NOMO-1 treated with dmso at 0.1 percent for 144 hours (cell line): ENCODE results near the gene BCCIP.

Experiments used
- DNase-seq: peaks from one replicate; lab custom pipeline; 2025; ENCODE audit not compliant: unreplicated experiment; lab: John Stamatoyannopoulos, UW

BCCIP gene

DNA sequence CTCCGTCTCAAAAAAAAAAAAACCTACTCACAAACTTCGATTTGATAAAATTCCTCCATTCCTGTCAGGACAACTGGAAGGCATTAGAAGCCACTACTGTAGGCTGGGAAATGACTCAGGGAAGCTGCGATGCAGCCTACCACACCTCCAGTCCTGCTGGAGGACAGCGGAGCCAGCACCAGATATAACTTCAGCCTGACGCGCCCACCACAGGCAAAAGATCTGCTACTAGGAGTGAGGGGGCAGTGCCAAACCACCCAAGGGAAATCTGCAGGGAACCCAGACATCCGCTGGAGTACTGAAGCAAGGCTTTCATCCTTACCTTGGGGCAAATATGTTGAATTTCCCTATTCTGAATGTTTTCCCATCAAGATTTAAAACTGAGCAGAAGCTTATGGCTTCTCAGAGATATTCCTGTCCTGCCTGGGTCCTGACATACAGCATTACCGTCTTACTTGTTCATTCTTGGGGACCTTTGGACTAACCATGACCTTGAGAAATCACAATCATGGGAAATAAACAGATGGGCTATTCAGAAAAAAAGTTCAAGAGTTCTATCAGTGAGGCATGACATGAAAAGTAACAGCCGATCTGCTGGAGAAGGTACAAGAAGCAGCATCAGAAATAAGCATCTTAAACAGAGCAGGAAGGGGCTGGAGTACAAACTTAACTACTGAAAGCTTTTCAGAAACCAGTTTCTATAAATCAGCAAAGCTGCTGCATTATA, 20.4 kb downstream of the BCCIP start:
- DNase-seq = no peak

DNA sequence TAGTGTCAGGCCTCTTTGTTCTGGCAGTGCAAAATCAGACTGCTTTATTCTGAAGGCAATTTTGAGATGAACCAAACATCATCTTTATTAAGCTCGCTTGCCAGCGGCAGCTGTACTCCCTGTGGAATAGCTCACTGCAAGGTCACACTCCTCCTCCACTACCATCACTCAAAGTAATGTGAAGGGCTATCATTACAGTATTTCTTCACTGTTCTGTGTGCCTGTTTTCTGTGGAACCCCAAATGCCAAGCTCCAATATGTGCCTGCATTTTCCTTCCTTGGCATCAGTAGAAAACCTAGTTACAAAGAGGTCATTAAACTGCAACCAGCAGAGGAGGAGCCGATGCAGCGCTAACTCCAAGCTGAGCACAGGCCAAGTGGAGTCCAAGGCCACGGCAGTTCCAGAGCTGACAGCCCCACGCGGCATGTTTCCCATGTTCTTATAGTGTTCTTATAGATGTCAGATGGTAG, 21.4 kb downstream of the BCCIP start:
- DNase-seq = no peak

DNA sequence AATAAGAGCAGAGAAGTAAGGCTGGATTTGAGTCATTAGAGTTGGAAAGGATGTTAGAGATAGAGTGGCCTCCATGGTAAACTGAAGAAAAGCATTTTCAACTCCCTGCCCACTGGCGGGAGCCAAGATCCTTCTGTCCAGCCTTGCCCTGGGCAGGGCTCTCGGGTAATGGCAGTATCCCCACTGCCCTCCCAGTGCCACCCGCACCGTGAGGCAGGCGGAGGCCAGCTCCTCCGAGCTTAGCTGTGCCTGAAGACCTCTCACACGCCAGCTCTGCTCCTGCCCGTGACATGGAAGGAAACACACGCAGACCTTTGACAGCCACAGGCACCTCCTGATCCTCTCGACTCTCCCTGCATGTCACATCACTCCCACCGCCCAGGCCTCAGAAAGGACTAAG, 22.3 kb downstream of the BCCIP start:
- DNase-seq = no peak

DNA sequence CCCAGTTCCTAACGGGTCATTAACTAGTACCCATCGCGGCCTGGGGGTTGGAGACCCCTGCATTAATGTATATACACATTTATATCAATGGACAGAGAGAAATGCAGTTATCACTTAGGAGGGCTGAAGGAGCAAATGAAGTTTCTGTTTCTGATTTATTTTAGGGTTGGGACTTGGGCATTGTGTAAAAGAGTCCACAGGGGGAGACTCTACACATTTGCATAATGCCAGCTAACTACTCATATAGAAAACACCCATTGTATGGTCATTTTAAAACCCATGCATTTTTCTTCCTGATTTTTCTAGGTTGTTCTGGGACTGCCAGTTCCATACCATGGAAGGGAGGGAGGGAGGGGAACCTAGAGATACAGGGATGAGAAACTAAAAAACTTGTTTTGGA, 23.5 kb downstream of the BCCIP start:
- DNase-seq = no peak

DNA sequence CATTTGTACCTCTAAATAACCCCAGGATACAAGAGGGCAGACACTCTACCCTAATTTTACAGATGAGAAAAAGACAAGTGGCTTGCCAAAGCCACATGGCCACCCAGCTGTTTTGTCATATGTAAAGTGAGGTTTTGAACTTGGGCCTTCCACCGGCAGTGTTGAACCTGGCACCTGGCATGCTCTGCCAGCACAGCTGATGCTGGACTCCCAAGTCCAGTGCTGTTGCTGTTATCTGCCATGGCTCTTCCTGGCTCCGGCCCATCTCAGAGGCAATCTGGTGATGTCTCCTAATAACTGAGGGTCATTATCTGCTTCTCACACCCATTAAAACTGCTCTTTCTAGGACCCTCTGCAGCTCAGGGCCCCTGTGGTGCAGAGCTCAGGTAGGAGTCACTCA, 25.0 kb downstream of the BCCIP start:
- no peak for DNase-seq

DNA sequence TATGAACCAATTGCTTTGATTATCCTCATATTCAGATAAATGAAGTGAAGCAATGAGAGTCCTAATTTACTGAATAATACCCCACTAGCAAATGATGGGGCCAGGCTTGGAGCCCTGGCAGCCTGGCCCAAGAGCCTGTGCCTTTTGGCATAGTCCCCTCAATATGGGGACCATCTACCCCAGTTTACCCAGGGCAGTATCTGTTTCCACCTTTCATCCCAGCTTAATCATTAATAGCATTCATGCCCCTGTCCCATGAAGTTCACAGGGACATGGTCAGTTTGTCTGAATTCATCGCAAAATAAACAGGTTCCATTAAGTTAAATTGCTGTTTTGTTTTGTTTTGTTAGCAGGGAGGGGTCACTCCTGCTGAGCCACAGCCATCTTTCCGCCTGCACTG, 25.5 kb downstream of the BCCIP start:
- DNase-seq = no peak

DNA sequence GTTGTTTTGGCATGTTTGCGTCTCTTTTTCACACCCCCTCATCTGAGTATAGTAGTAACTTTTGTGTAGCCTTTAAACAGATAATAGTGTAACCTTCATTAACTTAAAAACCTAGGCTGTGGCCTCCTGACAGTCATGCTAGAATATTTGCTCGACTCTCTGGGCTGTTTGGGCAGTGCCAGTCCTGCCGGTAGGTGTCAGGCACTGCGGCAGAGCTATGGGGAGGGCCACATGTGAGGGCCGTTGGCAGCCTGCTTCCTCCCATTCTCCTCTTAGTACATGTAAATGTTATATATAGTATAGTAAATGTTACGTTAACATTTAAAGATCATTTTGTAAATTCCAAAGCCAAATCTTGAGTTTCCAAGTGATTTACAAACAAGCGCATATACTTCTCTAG, 26.1 kb downstream of the BCCIP start:
- no peak for DNase-seq

DNA sequence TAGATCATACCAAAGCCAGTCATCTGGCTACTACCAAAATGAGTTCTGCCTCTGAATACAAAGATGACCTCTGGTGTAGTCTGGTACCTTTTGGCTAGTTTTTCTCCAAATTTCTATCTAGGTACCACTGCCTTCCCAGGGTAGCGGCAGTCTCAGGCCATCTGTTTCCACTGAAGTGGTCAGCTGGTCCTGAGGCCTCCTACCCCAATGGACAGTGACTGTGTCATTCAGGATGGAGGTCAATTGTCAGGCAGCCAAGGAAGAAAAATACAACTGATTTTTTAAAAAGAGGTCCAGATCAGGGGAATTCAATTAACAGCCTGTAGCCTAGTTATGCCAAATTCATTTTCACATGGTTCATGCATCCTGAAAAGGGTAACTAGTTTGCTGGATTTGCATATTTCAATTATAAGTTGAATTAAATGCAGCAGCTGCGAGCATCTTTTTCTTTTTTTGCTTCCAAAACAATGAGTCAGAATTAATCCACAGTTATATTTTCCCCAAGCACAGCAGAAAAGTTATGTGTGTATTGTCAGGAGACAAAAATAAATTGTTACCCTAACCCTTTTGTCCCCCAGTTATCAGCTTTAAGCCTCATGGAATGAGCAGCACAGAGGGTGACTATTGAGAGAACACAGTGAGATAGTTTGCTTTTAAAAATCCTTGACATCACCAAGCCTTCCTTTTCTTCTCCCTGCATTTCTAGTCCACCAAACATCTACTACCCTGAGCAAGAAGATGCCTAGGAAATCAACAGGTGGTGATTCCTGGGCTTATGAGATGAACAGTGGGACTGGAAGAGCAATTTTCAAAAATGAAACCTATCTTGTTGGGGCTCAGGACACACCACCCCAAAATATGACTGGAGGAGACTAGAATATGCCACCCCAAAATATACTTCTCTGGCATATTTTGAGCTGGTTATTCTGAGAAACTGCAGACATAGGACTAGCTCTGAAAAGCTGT, 27.7 kb downstream of the BCCIP start:
- no peak for DNase-seq

DNA sequence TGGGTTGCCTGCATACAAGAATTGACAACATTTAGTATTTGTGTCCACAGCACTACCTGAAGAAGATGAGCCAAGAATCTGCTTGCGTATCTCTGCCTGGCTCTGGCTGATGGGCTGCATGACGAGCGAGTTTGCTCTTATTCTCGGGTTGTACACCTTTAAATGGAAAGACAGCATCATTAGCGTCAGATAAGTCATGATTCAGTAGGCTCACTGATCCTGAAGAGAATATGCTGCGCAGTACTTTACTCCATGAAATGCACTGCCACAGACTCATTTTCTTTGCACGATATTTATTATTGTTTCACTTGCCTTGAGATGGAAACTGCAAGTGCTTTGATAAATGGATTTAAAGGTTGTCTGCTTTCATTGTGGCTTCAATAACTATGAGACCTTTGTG, 29.1 kb downstream of the BCCIP start:
- DNase-seq = no peak

DNA sequence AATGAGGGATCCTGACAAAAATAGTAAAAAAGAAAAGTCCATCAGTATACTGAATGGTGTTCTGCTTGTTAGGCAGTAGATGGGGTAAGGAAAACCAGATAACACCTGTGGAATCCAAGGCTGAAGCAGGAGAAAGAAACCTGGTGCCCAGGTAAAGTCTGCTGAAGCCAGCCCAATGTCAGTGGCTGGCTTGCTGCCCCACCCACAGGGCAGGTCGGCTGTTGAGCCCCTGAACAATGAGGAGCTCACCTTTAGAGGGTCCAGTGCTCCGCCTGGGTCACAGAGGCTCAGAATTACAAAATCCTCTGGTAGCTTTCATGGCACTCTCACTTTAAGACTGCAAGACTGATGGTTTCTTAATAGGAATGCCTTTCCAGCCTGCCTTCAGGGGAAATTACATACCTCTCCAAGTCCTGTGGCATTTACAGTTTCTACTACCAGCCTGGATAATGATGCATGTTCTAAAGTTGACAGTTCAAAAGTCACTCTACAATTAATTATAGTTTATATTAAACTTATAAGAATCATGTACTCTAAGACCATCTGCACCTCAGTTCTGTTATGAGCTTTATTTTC, 33.9 kb downstream of the BCCIP start:
- no peak for DNase-seq

DNA sequence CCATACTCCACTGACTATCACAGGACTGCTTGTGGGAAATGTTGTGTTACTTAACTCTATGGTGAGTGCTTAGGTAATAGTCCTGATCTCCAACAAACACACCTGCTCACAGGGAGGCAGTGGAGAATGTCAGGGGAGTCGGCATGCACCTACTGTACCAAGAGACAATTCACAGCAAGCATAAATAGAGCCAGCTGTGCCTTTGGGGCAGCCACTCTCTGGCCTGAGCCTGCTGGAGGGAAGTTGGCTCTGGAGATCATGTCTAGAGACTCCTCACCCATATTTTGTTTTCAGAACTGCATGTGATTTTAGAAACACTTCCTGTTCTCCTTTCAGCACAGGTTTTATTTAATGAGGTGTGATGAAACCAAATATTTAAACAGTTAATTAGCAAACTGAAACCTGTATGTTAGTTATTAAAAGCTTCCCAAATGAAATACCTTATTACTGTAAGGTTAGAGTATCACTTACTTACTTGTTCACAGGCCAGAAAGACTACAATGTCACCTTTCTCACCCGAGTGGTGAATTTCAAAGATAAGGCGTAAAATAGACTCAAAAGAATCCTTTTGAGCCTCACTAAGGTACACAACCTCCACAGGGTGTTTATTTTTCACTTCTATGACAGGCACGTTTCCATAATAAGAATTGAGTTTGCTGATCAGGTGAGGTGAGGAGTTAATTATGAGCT, 35.9 kb downstream of the BCCIP start:
- no peak for DNase-seq

DNA sequence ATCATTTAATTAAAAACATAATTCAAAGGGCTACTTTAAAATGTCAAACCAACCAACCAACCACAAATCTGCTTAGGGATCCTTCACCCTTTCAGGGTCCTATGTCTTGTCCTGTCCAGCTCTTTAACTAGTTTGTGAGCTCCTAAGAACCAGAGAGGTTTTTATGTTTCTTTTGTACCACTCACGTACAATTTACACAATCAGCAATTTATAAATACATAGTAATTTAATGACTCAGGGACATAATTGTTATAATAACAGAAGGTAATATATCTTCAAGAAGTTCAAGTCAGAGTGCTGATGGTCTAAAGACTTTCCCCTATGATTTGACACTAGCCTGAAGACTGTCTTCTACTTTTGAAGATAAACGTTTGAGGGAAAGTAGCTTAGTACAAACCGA, 41.8 kb downstream of the BCCIP start:
- no peak for DNase-seq

DNA sequence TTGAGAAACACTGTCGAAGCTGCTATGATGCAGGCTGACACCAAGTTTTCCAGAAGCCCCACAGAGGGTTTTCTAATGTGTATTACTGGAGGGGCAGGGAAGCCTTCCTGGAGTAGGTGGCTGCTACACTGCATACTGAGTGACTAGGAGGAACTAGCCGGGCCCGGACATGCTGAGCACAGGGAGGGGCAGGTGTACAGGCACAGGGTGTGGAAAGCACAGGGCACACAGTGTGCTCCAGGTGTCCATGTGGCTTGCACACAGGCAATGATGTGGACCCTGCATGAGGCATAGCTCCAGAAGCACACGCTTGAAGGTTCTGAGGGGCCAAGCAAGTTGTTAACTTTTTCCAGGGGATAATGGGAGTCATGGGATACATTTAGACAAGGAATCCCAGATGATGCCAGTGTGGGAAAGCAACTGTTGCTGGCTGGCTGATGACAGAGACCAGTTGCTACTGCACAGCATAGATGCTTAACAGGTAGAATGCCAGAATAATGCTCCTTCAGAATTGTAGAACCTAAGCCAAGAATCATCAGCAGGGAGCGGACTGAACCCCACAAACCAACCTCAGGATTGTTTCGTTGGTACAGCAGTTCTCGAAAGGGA, 43.2 kb downstream of the BCCIP start:
- no peak for DNase-seq

DNA sequence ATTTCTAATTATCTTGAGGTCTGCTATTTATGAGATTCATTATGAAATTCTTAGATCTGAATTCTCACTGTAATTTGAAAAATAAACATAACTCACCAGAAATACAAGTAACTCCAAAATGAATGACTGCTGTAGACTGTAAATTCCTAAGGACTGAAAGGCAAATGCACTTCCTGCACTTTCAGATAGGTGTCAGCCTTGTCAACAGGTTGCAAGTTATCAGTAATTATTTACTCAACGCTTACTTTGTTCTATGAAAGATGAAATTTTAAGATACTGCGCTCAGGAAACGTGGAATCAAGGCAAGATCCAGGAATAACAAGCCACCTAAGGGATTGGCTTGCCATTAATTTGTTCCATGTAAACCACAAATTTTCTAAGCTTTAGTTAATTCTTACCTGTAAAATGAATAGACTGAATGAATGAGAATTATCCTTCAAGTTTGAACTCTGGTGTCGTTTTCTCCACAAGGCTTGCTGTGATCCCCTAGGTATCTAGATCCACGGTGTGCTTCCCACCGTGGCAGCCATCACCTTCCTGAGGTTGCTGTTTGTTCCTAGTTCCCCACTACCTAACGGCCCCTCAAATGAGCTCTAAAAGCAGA, 45.1 kb downstream of the BCCIP start:
- no peak for DNase-seq

DNA sequence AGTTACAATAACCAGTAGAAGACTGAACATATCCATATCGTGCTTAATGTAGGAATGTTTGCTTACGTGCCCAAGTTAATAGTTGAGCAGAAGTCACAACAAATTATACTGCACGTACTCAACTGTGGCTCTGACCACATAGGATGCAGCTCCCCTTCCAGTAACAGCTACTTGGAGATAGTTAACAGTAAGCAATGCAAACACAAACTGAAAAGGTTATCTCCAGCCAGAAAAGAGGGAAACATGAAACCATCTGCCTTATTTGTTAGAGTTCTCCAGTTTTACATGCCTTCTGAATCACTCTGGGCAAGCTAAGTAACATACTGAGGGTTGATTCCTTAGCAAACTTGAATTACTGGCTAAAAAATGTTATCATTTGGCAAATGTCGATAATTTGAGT, 48.0 kb downstream of the BCCIP start:
- DNase-seq = no peak

DNA sequence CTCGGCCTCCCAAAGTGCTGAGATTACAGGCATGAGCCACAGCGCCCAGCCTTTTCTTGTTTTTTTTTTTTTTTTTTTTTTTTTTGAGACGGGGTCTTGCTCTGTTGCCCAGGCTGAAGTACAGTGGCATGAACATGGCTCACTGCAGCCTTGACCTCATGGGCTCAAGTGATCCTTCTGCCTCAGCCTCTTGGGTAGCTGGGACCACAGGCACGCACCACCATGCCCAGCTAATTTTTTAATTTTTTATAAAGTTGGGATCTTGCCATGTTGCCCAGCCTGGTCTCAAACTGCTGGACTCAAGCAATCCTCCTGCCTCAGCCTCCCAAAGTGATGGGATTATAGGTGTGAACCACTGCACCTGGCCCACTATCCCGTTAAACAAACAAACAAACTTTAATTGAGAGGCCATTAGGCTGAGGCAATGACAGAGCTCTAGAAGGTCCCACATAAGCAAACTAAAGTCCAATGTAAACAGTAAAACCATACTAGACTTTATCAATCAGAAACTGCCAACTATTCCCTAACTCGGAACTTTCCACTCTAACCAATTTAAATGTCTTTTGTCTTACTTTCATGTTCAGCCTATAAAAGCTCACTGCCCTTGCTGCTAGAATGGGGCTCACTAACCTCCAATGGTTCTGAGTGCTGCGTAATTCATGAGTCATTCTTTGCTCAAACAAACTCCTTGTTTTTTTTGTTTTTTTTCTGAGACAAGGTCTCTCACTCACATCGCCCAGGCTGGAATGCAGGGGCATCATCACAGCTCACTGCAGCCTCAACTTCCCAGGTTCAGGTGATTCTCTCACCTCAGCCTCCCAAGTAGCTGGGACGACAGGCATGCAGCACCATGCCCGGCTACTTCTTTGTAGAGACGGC, 55.9 kb downstream of the BCCIP start:
- no peak for DNase-seq

DNA sequence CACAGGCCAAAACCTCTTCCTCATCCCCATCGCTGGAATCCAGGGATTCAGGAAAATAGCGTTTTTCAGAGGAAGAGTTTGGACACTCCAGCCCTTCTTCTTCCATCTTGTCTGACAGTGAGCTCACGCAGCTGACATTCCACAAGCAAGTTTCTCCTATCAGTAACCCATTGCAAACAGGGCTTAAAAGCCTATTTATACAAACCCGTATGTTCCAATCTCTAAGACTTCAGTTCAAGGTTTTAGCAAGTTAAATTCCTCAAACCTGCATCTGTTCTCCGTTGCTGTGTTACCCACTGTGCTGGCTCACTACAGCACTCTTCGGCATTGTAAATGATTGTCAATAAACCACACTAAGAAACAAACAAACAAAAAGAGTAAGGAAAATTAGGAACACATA, 57.4 kb downstream of the BCCIP start:
- no peak for DNase-seq

DNA sequence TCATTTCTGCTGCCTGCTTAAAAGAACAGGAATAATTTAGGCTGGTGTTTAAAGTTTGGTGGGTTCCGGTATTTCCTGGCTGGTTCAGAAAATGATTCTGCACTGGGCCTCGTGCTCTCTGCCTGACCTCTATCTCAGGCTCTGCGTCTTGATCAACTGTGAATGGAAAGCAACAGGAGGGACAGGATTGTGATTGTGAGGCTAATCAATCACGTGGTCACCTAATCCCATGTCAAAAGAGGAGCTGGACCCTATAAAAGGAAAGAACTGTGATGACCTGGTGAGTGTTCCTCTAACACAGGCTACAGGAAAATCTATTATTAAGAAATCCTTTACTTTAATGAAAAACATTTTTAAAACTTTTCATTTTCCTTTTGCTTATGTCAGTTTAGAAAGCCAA, 57.8 kb downstream of the BCCIP start, which contains the start of gene DHX32:
Gene DHX32 (minus strand): TSS at position 101 of the 400 bp plus-strand sequence. CDS start 468 bp downstream, outside the sequence.
- DNase-seq = no peak

DNA sequence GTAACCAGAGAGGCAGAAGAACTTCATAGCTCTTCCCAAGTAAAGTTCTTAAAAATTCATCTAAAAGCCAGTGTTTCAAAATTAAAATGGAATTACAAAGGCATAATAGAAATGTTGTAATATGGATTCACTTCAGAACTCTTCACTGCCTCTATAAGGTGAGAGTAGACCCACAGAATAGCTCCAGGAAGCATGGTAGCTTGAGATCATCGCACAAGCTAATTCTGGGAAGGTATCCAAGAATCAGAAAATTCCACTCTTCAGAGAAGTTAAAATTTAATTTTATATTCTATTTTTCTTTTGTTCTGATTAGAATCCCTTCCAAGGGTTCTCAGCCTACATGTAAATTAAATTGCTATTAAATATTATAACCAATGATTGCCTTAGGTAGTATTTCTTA, 59.2 kb downstream of the BCCIP start:
- DNase-seq = no peak
